ENCODE data around the gene ANXA2R. TPM values are rescaled to one million over a fixed set of nuclear protein-coding genes. Genes with fewer than 3 reads are reported as not detected.
A peak's percentile ranks its signal among the peaks of the same experiment; 100 is the strongest.

ANXA2R gene
- total and polyA plus RNA-seq, 9 of the 15 experiments (the other 6 are each of a cell fraction or from before 2014, with no cell fraction given) = 2.1 to 4.8 (median 3.4) TPM

GRCh38 chr5:43063721-43064171 lies 23.6 kb upstream of the ANXA2R start (continued):
- no peak for TF ChIP-seq RREB1 (CRISPR knock-in tag; IDR thresholded peaks at IDR 0.05)
- TF ChIP-seq ZBTB26 (CRISPR knock-in tag; IDR thresholded peaks at IDR 0.05) = no peak
- no peak for TF ChIP-seq SREBF2 (CRISPR knock-in tag; IDR thresholded peaks at IDR 0.05)
- no peak for TF ChIP-seq CHD1 (IDR thresholded peaks at IDR 0.05; ENCODE audit: low read length)
- no peak for TF ChIP-seq ZNF444 (CRISPR knock-in tag; IDR thresholded peaks at IDR 0.05)
- TF ChIP-seq SPI1 (IDR thresholded peaks at IDR 0.05; ENCODE audit: borderline replicate concordance, low read depth, low read length) = no peak
- no peak for TF ChIP-seq HDAC1 (IDR thresholded peaks at IDR 0.05)
- TF ChIP-seq PML (IDR thresholded peaks at IDR 0.05; ENCODE audit: low read length) = no peak
- no peak for TF ChIP-seq NR2F6 (CRISPR knock-in tag; IDR thresholded peaks at IDR 0.05)
- no peak for TF ChIP-seq CBFA2T3 (IDR thresholded peaks at IDR 0.05)
- TF ChIP-seq ZNF511 (CRISPR knock-in tag; IDR thresholded peaks at IDR 0.05) = no peak
- no peak for TF ChIP-seq BRF2 (IDR thresholded peaks at IDR 0.05; ENCODE audit: borderline replicate concordance, insufficient read depth, insufficient read length)
- TF ChIP-seq TRIM25 (IDR thresholded peaks at IDR 0.05; ENCODE audit: borderline replicate concordance) = no peak
- TF ChIP-seq BACH1 (tag; IDR thresholded peaks at IDR 0.05) = no peak
- TF ChIP-seq CXXC5 (CRISPR knock-in tag; IDR thresholded peaks at IDR 0.05) = no peak
- no peak for TF ChIP-seq CREBBP (IDR thresholded peaks at IDR 0.05; ENCODE audit: low read depth, low read length)
- TF ChIP-seq CREM (IDR thresholded peaks at IDR 0.05; ENCODE audit: low read depth) = no peak
- no peak for TF ChIP-seq SIN3B (IDR thresholded peaks at IDR 0.05; ENCODE audit: low read depth)
- no peak for TF ChIP-seq ZNF551 (CRISPR knock-in tag; IDR thresholded peaks at IDR 0.05)
- no peak for TF ChIP-seq STAT5A (IDR thresholded peaks at IDR 0.05; ENCODE audit: borderline replicate concordance, low read length)
- TF ChIP-seq ZBTB17 (CRISPR knock-in tag; IDR thresholded peaks at IDR 0.05) = peak; percentile 60; the same call in 1 of the 2 replicates

All from K562 (cell line).